ENCODE measurements around the gene FASTK.

DNA sequence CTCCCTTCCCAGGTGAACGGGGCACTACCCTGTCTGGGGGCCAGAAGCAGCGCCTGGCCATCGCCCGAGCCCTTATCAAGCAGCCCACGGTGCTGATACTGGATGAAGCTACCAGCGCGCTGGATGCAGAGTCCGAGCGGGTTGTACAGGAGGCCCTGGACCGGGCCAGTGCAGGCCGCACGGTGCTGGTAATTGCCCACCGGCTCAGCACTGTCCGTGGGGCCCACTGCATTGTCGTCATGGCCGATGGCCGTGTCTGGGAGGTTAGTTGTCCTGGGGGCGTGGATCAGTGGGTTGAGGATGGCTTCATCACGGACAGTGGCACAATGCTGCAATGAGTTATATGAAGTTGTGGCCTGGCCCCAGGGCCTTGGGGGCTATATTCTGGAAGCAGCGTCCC, 36.6 kb downstream of the FASTK start:
- TF ChIP-seq, protein P1, sequence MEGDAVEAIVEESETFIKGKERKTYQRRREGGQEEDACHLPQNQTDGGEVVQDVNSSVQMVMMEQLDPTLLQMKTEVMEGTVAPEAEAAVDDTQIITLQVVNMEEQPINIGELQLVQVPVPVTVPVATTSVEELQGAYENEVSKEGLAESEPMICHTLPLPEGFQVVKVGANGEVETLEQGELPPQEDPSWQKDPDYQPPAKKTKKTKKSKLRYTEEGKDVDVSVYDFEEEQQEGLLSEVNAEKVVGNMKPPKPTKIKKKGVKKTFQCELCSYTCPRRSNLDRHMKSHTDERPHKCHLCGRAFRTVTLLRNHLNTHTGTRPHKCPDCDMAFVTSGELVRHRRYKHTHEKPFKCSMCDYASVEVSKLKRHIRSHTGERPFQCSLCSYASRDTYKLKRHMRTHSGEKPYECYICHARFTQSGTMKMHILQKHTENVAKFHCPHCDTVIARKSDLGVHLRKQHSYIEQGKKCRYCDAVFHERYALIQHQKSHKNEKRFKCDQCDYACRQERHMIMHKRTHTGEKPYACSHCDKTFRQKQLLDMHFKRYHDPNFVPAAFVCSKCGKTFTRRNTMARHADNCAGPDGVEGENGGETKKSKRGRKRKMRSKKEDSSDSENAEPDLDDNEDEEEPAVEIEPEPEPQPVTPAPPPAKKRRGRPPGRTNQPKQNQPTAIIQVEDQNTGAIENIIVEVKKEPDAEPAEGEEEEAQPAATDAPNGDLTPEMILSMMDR (conservative IDR thresholded peaks at IDR 0.05; ENCODE audit: low read depth, low read length) = no peak
- no peak for TF ChIP-seq POLR2A (IDR thresholded peaks at IDR 0.05; ENCODE audit: low read depth, low read length)
